ENCODE results near the gene PARVB. TPM values are rescaled to one million over a fixed set of nuclear protein-coding genes. Genes with fewer than 3 reads are reported as not detected.

Gene PARVB
- polyA plus RNA-seq, 1 donor (not counting 4 experiments of a cell fraction or from before 2014, with no cell fraction given), result 10.5 TPM

- TF ChIP-seq CTCF (optimal IDR thresholded peaks at IDR 0.05 in 1 of 3, IDR thresholded peaks at IDR 0.05 in 1 of 3, conservative IDR thresholded peaks at IDR 0.05 in 1 of 3; ENCODE audit: extremely low read depth in 1 of 3, insufficient read depth in 2 of 3, low read length in 3 of 3) (no peak), EZH2 (IDR thresholded peaks at IDR 0.05; ENCODE audit: low read length) (no peak)
- FAIRE-seq (no peak), DNase-seq (ENCODE audit: low read depth, low spot score) (no peak)
- H3K36me3 ChIP-seq (ENCODE audit: control insufficient read depth in 2 of 2, extremely low read depth in 1 of 2, insufficient read depth in 2 of 2, low read length in 2 of 2), result no peaks in the 10 kb centered on the region
- no peaks in the 10 kb centered on the region for H3K9me1 ChIP-seq (ENCODE audit: control insufficient read depth, extremely low read depth, insufficient read depth, low read length)
- H3K4me2 ChIP-seq (ENCODE audit: control insufficient read depth, extremely low read depth, insufficient read depth, low read depth, low read length), result no peak overlapping the region
- H2AFZ ChIP-seq (ENCODE audit: control insufficient read depth, low read length), result no peak overlapping the region
- H3K27ac ChIP-seq (ENCODE audit: control insufficient read depth, insufficient read depth, low read length), result no peak overlapping the region
- H3K27me3 ChIP-seq (ENCODE audit: control insufficient read depth, extremely low read depth, insufficient read depth, low read length), result no peaks in the 10 kb centered on the region
- H3K4me1 ChIP-seq (ENCODE audit: control insufficient read depth, extremely low read depth, insufficient read depth, low read length), result no peaks in the 10 kb centered on the region
- H3K79me2 ChIP-seq (ENCODE audit: control insufficient read depth, insufficient read depth, low read length), result no peaks in the 10 kb centered on the region
- no peaks in the 10 kb centered on the region for H3K9me3 ChIP-seq (ENCODE audit: control insufficient read depth, low read depth, low read length)
- H4K20me1 ChIP-seq (ENCODE audit: control insufficient read depth, extremely low read depth, insufficient read depth, low read length), result no peaks in the 10 kb centered on the region
- dilution Hi-C loops (cut with MboI; ENCODE audit: extremely low pct_ligation_motif_present, low sequenced_read_pairs), result no loop called here
- no peak overlapping the region for H3K4me3 ChIP-seq (ENCODE audit: control insufficient read depth in 2 of 3, extremely low read depth in 1 of 3, insufficient read depth in 2 of 3, low read depth in 1 of 3, low read length in 3 of 3)
- H3K9ac ChIP-seq (ENCODE audit: control insufficient read depth, extremely low read depth, insufficient read depth, low read length), result no peak overlapping the region
Observed at GRCh38 chr22:44049486-44050231, 25.6 kb downstream of the PARVB start.

- Histone ChIP-seq H3K4me3 (ENCODE audit: control insufficient read depth in 2 of 3, extremely low read depth in 1 of 3, insufficient read depth in 2 of 3, low read depth in 1 of 3, low read length in 3 of 3) (no peak overlapping the region), H3K27me3 (ENCODE audit: control insufficient read depth, extremely low read depth, insufficient read depth, low read length) (no peaks in the 10 kb centered on the region), H3K9me1 (ENCODE audit: control insufficient read depth, extremely low read depth, insufficient read depth, low read length) (no peaks in the 10 kb centered on the region), H3K9me3 (ENCODE audit: control insufficient read depth, low read depth, low read length) (no peaks in the 10 kb centered on the region), H3K9ac (ENCODE audit: control insufficient read depth, extremely low read depth, insufficient read depth, low read length) (no peak overlapping the region), H3K4me1 (ENCODE audit: control insufficient read depth, extremely low read depth, insufficient read depth, low read length) (no peaks in the 10 kb centered on the region), H3K36me3 (ENCODE audit: control insufficient read depth in 2 of 2, extremely low read depth in 1 of 2, insufficient read depth in 2 of 2, low read length in 2 of 2) (no peaks in the 10 kb centered on the region), H3K79me2 (ENCODE audit: control insufficient read depth, insufficient read depth, low read length) (no peaks in the 10 kb centered on the region), H3K27ac (ENCODE audit: control insufficient read depth, insufficient read depth, low read length) (no peak overlapping the region), H4K20me1 (ENCODE audit: control insufficient read depth, extremely low read depth, insufficient read depth, low read length) (no peaks in the 10 kb centered on the region), H2AFZ (ENCODE audit: control insufficient read depth, low read length) (no peak overlapping the region), H3K4me2 (ENCODE audit: control insufficient read depth, extremely low read depth, insufficient read depth, low read depth, low read length) (no peak overlapping the region)
- FAIRE-seq (no peak), DNase-seq (ENCODE audit: low read depth, low spot score) (no peak)
- TF ChIP-seq CTCF (optimal IDR thresholded peaks at IDR 0.05 in 1 of 3, IDR thresholded peaks at IDR 0.05 in 1 of 3, conservative IDR thresholded peaks at IDR 0.05 in 1 of 3; ENCODE audit: extremely low read depth in 1 of 3, insufficient read depth in 2 of 3, low read length in 3 of 3) (no peak), EZH2 (IDR thresholded peaks at IDR 0.05; ENCODE audit: low read length) (no peak)
- dilution Hi-C loops (cut with MboI; ENCODE audit: extremely low pct_ligation_motif_present, low sequenced_read_pairs), result no loop called here
Observed at GRCh38 chr22:44050766-44051355, 26.8 kb downstream of the PARVB start.
